Measurements from ENCODE around the gene SP2. TPM values are rescaled to one million over a fixed set of nuclear protein-coding genes. Genes with fewer than 3 reads are reported as not detected.

The SP2 gene
- total RNA-seq, 1 donor from 2014 or later: 18.6 TPM

DNA sequence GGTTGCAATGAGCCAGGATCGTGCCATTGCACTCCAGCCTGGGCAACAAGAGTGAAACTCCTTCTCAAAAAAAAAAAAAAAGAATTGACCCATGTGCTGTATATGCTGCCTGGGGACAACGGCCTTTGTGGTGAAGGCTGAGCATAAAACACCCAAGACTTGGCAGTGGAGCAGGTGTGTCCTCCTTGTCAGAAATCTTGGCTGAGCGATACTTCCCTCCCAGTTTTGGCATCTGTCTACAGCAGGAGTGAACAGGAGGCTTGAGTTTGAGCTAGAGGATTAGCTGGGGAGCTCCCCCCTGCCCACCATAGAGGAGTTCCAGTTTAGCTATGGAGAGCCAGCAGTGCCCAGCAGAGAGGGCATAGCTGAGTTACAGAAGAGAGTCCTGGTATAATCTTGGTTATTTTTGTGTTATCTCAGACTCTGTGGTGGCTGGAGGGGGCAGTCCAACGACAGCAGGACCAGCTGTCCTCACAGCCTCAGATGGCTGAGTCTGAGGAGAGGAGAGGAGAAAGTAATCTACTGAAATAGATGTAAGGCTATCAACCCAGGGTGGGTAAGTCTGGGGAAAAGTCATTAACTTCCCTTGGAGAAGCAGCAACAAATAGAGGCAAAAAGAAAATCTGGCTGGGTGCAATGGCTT lies 18.4 kb downstream of the SP2 start:
- TF ChIP-seq, protein P1, sequence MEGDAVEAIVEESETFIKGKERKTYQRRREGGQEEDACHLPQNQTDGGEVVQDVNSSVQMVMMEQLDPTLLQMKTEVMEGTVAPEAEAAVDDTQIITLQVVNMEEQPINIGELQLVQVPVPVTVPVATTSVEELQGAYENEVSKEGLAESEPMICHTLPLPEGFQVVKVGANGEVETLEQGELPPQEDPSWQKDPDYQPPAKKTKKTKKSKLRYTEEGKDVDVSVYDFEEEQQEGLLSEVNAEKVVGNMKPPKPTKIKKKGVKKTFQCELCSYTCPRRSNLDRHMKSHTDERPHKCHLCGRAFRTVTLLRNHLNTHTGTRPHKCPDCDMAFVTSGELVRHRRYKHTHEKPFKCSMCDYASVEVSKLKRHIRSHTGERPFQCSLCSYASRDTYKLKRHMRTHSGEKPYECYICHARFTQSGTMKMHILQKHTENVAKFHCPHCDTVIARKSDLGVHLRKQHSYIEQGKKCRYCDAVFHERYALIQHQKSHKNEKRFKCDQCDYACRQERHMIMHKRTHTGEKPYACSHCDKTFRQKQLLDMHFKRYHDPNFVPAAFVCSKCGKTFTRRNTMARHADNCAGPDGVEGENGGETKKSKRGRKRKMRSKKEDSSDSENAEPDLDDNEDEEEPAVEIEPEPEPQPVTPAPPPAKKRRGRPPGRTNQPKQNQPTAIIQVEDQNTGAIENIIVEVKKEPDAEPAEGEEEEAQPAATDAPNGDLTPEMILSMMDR (IDR thresholded peaks at IDR 0.05; ENCODE audit: unreplicated experiment): no peak
- no peaks in the 10 kb centered on the region for H3K4me1 Mint-ChIP-seq (ENCODE audit: low read depth)
- no peak overlapping the region for H3K4me3 Mint-ChIP-seq (ENCODE audit: low read depth)
- peaks cover 7% of the 10 kb centered on the region for H3K36me3 Mint-ChIP-seq (ENCODE audit: insufficient read depth)
- H3K27me3 Mint-ChIP-seq: no peaks in the 10 kb centered on the region
- DNase-seq (ENCODE audit: low spot score, unreplicated experiment): no peak
- H3K9me3 Mint-ChIP-seq (ENCODE audit: low read depth): no peaks in the 10 kb centered on the region
- no peak overlapping the region for H3K27ac Mint-ChIP-seq

DNA sequence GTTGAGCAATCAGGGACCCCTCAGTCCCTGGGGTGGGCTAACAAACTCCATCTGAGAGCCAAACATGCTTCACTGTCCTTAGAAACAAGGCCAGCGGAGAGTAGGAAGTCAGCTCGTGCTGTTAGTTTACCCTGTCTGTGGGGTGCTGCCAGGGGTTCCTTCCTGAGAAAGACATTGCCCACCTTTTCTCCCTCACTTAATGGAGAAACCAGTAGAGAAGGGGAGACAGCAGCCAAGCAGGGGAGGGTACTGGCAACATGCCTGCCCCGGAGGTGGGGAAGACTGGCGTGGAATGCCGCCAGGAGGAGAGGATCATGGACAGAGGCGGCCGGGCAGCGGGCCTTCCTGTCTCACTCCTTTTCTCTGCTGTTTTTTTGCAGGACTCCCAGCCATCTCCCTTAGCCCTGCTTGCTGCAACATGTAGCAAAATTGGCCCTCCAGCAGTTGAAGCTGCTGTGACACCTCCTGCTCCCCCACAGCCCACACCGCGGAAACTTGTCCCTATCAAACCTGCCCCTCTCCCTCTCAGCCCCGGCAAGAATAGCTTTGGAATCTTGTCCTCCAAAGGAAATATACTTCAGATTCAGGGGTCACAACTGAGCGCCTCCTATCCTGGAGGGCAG lies 19.9 kb downstream of the SP2 start:
- TF ChIP-seq, protein P1 (IDR thresholded peaks at IDR 0.05; ENCODE audit: unreplicated experiment): no peak
- no peaks in the 10 kb centered on the region for H3K27me3 Mint-ChIP-seq

DNA sequence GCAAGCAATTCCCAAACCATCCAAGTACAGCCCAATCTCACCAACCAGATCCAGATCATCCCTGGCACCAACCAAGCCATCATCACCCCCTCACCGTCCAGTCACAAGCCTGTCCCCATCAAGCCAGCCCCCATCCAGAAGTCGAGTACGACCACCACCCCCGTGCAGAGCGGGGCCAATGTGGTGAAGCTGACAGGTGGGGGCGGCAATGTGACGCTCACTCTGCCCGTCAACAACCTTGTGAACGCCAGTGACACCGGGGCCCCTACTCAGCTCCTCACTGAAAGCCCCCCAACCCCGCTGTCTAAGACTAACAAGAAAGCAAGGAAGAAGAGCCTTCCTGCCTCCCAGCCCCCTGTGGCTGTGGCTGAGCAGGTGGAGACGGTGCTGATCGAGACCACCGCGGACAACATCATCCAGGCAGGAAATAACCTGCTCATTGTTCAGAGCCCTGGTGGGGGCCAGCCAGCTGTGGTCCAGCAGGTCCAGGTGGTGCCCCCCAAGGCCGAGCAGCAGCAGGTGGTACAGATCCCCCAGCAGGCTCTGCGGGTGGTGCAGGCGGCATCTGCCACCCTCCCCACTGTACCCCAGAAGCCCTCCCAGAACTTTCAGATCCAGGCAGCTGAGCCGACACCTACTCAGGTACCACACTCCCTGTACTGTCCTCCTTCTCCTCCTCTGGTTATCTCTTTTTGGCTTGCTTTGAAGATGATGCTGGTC lies 20.6 kb downstream of the SP2 start:
- Mint-ChIP-seq H3K4me1 (ENCODE audit: low read depth) (no peaks in the 10 kb centered on the region), H3K36me3 (ENCODE audit: insufficient read depth) (peaks cover 12% of the 10 kb centered on the region), H3K4me3 (ENCODE audit: low read depth) (no peak overlapping the region), H3K27me3 (no peaks in the 10 kb centered on the region), H3K27ac (no peak overlapping the region), H3K9me3 (ENCODE audit: low read depth) (no peaks in the 10 kb centered on the region)
- no peak for DNase-seq (ENCODE audit: low spot score, unreplicated experiment)
- TF ChIP-seq, protein P1 (IDR thresholded peaks at IDR 0.05; ENCODE audit: unreplicated experiment): no peak

More for the DNA sequence above, 19.9 kb downstream of the SP2 start:
- H3K4me1 Mint-ChIP-seq (ENCODE audit: low read depth): no peaks in the 10 kb centered on the region
- H3K4me3 Mint-ChIP-seq (ENCODE audit: low read depth): no peak overlapping the region
- H3K27ac Mint-ChIP-seq: no peak overlapping the region
- DNase-seq (ENCODE audit: low spot score, unreplicated experiment): no peak
- no peaks in the 10 kb centered on the region for H3K9me3 Mint-ChIP-seq (ENCODE audit: low read depth)
- peaks cover 10% of the 10 kb centered on the region for H3K36me3 Mint-ChIP-seq (ENCODE audit: insufficient read depth)

DNA sequence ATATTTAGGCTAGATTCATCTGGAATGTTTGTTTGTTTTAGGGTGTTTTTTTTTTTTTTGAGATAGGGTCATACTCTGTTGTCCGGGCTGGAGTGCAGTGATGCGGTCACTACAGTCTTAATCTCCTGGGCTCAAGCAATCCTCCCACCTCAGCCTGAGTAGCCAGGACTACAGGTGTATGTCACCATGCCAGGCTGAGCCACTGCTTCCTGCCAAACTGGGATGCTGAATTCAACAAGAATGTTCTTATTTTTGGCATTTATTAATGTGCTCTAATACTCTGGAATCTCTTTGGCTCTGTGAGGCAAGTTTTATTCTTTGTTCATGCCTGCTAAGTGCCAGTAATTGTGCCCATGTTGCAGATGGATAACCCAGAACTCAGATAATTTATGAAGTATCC lies 21.5 kb downstream of the SP2 start:
- H3K27ac Mint-ChIP-seq: no peak overlapping the region
- no peaks in the 10 kb centered on the region for H3K9me3 Mint-ChIP-seq (ENCODE audit: low read depth)
- H3K27me3 Mint-ChIP-seq: no peaks in the 10 kb centered on the region
- H3K36me3 Mint-ChIP-seq (ENCODE audit: insufficient read depth): peaks cover 15% of the 10 kb centered on the region
- TF ChIP-seq, protein P1 (IDR thresholded peaks at IDR 0.05; ENCODE audit: unreplicated experiment): no peak
- no peaks in the 10 kb centered on the region for H3K4me1 Mint-ChIP-seq (ENCODE audit: low read depth)
- no peak overlapping the region for H3K4me3 Mint-ChIP-seq (ENCODE audit: low read depth)
- no peak for DNase-seq (ENCODE audit: low spot score, unreplicated experiment)

DNA sequence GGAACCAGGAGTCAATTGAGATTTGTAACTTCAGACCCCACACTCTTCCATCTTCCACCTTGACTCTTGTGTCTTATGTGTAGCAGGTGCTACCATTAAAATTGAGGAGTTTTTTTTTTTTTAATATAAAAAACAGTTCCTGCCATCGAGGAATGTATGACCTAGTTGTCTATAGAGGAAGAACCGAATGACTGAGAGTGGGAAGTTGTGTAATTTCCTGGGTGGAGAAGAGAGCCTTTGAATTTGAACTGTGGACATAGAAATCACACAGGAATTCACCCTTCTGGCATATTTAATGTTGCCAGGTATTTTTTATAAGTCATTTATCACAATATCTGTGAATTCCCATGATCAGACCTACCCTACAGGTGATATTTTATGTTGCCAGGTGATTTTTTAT lies 22.0 kb downstream of the SP2 start:
- H3K4me3 Mint-ChIP-seq (ENCODE audit: low read depth): no peak overlapping the region
- DNase-seq (ENCODE audit: low spot score, unreplicated experiment): no peak
- peaks cover 15% of the 10 kb centered on the region for H3K36me3 Mint-ChIP-seq (ENCODE audit: insufficient read depth)
- no peaks in the 10 kb centered on the region for H3K4me1 Mint-ChIP-seq (ENCODE audit: low read depth)
- H3K27me3 Mint-ChIP-seq: no peaks in the 10 kb centered on the region
- TF ChIP-seq, protein P1 (IDR thresholded peaks at IDR 0.05; ENCODE audit: unreplicated experiment): no peak
- no peak overlapping the region for H3K27ac Mint-ChIP-seq
- H3K9me3 Mint-ChIP-seq (ENCODE audit: low read depth): no peaks in the 10 kb centered on the region
